Keratinocyte (primary cell): ENCODE data around the gene FCRLB. TPM values are rescaled to one million over a fixed set of nuclear protein-coding genes. Genes with fewer than 3 reads are reported as not detected.

Experiments used
- DNase-seq: peaks from one replicate; pipeline ENCODE4 v3.0.0-alpha.2; 2011; ENCODE audit warnings: low read depth, missing footprints, low spot score
- FAIRE-seq: peaks from 2 replicates; lab custom pipeline; 2011; peaks lifted over from hg19 to GRCh38; lab: Jason Lieb, UNC
- H2AFZ ChIP-seq: 2 replicates; pipeline ENCODE4 v1.6.0; 2012; ENCODE audit warnings: low read length, control low read depth, inconsistent platforms; ENCODE audit not compliant: control insufficient read depth
- H3K27ac ChIP-seq: 2 replicates; pipeline ENCODE4 v1.5.1; 2011; ENCODE audit warnings: low read length; ENCODE audit not compliant: control insufficient read depth, insufficient read depth
- H3K27me3 ChIP-seq: 3 replicates; pipeline ENCODE4 v1.6.0; 2011; ENCODE audit warnings: low read length; ENCODE audit not compliant: control insufficient read depth, insufficient read depth; ENCODE audit errors: extremely low read depth
- H3K36me3 ChIP-seq, 2 experiments: 2 replicates in 1 of 2; 3 replicates in 1 of 2; pipeline ENCODE4 v1.5.1; 2011; ENCODE audit warnings: low read length in 2 of 2, mild to moderate bottlenecking in 1 of 2; ENCODE audit not compliant: control insufficient read depth in 2 of 2, insufficient read depth in 2 of 2; ENCODE audit errors: extremely low read depth in 1 of 2
- H3K4me1 ChIP-seq: 3 replicates; pipeline ENCODE4 v1.5.1; 2011; ENCODE audit warnings: low read length; ENCODE audit not compliant: control insufficient read depth, insufficient read depth; ENCODE audit errors: extremely low read depth
- H3K4me2 ChIP-seq: 3 replicates; pipeline ENCODE4 v1.6.0; 2011; ENCODE audit warnings: low read depth, low read length; ENCODE audit not compliant: control insufficient read depth, insufficient read depth; ENCODE audit errors: extremely low read depth
- H3K4me3 ChIP-seq, 3 experiments: fragments of 200-600 bp in 1 of 3; sonication (generic) in 1 of 3; 2 replicates in 2 of 3; 3 replicates in 1 of 3; pipeline ENCODE4 v1.5.1; 2011 to 2016; ENCODE audit warnings: low read length in 3 of 3, mild to moderate bottlenecking in 3 of 3, control low read depth in 2 of 3, inconsistent platforms in 1 of 3, low read depth in 1 of 3, mixed read lengths in 1 of 3, mixed run types in 1 of 3, moderate library complexity in 1 of 3; ENCODE audit not compliant: control insufficient read depth in 2 of 3, insufficient read depth in 2 of 3; ENCODE audit errors: extremely low read depth in 1 of 3
- H3K79me2 ChIP-seq: 2 replicates; pipeline ENCODE4 v1.6.0; 2012; ENCODE audit warnings: low read length; ENCODE audit not compliant: control insufficient read depth, insufficient read depth
- H3K9ac ChIP-seq: 3 replicates; pipeline ENCODE4 v1.6.0; 2011; ENCODE audit warnings: low read length; ENCODE audit not compliant: control insufficient read depth, insufficient read depth; ENCODE audit errors: extremely low read depth
- H3K9me1 ChIP-seq: 3 replicates; pipeline ENCODE4 v1.6.0; 2011; ENCODE audit warnings: low read length; ENCODE audit not compliant: control insufficient read depth, insufficient read depth; ENCODE audit errors: extremely low read depth
- H3K9me3 ChIP-seq: 2 replicates; pipeline ENCODE4 v1.5.1; 2012; ENCODE audit warnings: low read depth, low read length; ENCODE audit not compliant: control insufficient read depth
- H4K20me1 ChIP-seq: 3 replicates; pipeline ENCODE4 v1.6.0; 2011; ENCODE audit warnings: low read length; ENCODE audit not compliant: control insufficient read depth, insufficient read depth; ENCODE audit errors: extremely low read depth
- CTCF ChIP-seq, 3 experiments: IDR thresholded peaks in 1 of 3; conservative IDR thresholded peaks in 1 of 3; optimal IDR thresholded peaks in 1 of 3; 2 replicates in 2 of 3; 3 replicates in 1 of 3; pipeline versions ENCODE3 to v1.5.1; 2011; ENCODE audit warnings: low read length in 3 of 3, mild to moderate bottlenecking in 3 of 3, moderate library complexity in 2 of 3, control low read depth in 1 of 3, inconsistent platforms in 1 of 3; ENCODE audit not compliant: insufficient read depth in 2 of 3; ENCODE audit errors: extremely low read depth in 1 of 3
- EZH2 ChIP-seq: IDR thresholded peaks from one replicate; pipeline ENCODE4 v1.6.1; 2012; ENCODE audit warnings: inconsistent platforms, mild to moderate bottlenecking, low read length, moderate library complexity
- dilution Hi-C: fragments of 300-500 bp; cut with MboI; formaldehyde crosslinking; loops from one replicate; pipeline ENCODE4 v1.7.0; 2020; ENCODE audit warnings: low sequenced_read_pairs; ENCODE audit not compliant: extremely low pct_ligation_motif_present
- polyA plus RNA-seq, 5 experiments: library from polyadenylated mRNA; depleted of rRNA in 3 of 5; stranded (reverse) in 3 of 5; stranded (forward) in 1 of 5; unstranded in 1 of 5; fragments of >200 nt; gene quantifications; 1 replicate in 1 of 5; 2 replicates in 3 of 5; 3 replicates in 1 of 5; pipeline versions ENCODE4 v1.2.1 to v1.2.3, GENCODE V29; 2011 to 2012; ENCODE audit warnings: missing spikeins in 2 of 5, low read depth in 1 of 5, low replicate concordance in 1 of 5

The FCRLB gene
- polyA plus RNA-seq, 1 donor (not counting 4 experiments of a cell fraction or from before 2014, with no cell fraction given) = 0.52 TPM

GRCh38 chr1:161735837-161736236 is 14.5 kb downstream of the FCRLB start:
- Histone ChIP-seq H3K4me2 (peak overlapping the region; percentile 57), H3K4me3 (peak overlapping the region in 1 of 3 experiments; percentile 11), H3K27ac (peak overlapping the region; percentile 72), H3K36me3 (no peaks in the 10 kb centered on the region), H3K79me2 (no peaks in the 10 kb centered on the region), H4K20me1 (no peaks in the 10 kb centered on the region), H3K9ac (no peak overlapping the region), H3K9me3 (no peaks in the 10 kb centered on the region), H3K4me1 (peaks cover 51% of the 10 kb centered on the region), H3K27me3 (no peaks in the 10 kb centered on the region), H2AFZ (no peak overlapping the region), H3K9me1 (no peaks in the 10 kb centered on the region)
- no peak for DNase-seq
- TF ChIP-seq CTCF (optimal IDR thresholded peaks at IDR 0.05 in 1 of 3, IDR thresholded peaks at IDR 0.05 in 1 of 3, conservative IDR thresholded peaks at IDR 0.05 in 1 of 3; ENCODE audit: extremely low read depth in 1 of 3, insufficient read depth in 2 of 3, low read length in 3 of 3) (no peak), EZH2 (no peak)
- dilution Hi-C loops = no loop called here
- peak; percentile 32 for FAIRE-seq

GRCh38 chr1:161736335-161736969 is 15.1 kb downstream of the FCRLB start:
- Histone ChIP-seq H4K20me1 (no peaks in the 10 kb centered on the region), H3K9ac (peak overlapping the region; percentile 33), H3K27ac (peak overlapping the region; percentile 72), H2AFZ (peak overlapping the region; percentile 8), H3K4me2 (peak overlapping the region; percentile 57), H3K27me3 (no peaks in the 10 kb centered on the region), H3K9me3 (no peaks in the 10 kb centered on the region), H3K4me3 (peak overlapping the region in 2 of 3 experiments; percentile 1 to 11), H3K9me1 (no peaks in the 10 kb centered on the region), H3K79me2 (no peaks in the 10 kb centered on the region), H3K36me3 (no peaks in the 10 kb centered on the region), H3K4me1 (peaks cover 44% of the 10 kb centered on the region)
- no peak for TF ChIP-seq EZH2
- no peak for TF ChIP-seq CTCF (optimal IDR thresholded peaks at IDR 0.05 in 1 of 3, IDR thresholded peaks at IDR 0.05 in 1 of 3, conservative IDR thresholded peaks at IDR 0.05 in 1 of 3; ENCODE audit: extremely low read depth in 1 of 3, insufficient read depth in 2 of 3, low read length in 3 of 3)
- DNase-seq (no peak), FAIRE-seq (no peak)
- dilution Hi-C loops = no loop called here
